HG02943 (cell line): ENCODE data around the gene LCT.
"Not testable (repeated sequence)": the region's sequence is repeated elsewhere in the genome, so short reads cannot be mapped to it uniquely, and the experiment has no call there.

Experiments
- ATAC-seq: cut with Tn5 transposase; IDR thresholded peaks from one replicate; pipeline ENCODE4 v1.9.1; 2021; ENCODE audit warnings: mild to moderate bottlenecking, low read depth, moderate library complexity; ENCODE audit not compliant: unreplicated experiment

The LCT gene

GRCh38 chr2:135798275-135798705 is 38.7 kb downstream of the LCT start:
- ATAC-seq, result no peak

GRCh38 chr2:135797497-135798274 is 39.3 kb downstream of the LCT start:
- ATAC-seq, result peak; percentile 78

GRCh38 chr2:135796606-135797005 is 40.4 kb downstream of the LCT start:
- ATAC-seq, result no peak

- ATAC-seq, result not testable (repeated sequence)
Measured at GRCh38 chr2:135795641-135796040, 41.3 kb downstream of the LCT start.

- ATAC-seq, result no peak
Measured at GRCh38 chr2:135792401-135793150, 44.4 kb downstream of the LCT start.

- ATAC-seq, result no peak
Measured at GRCh38 chr2:135791418-135792190, 45.4 kb downstream of the LCT start.

GRCh38 chr2:135790423-135790822 is 46.6 kb downstream of the LCT start:
- no peak for ATAC-seq

GRCh38 chr2:135786823-135787222 is 50.2 kb downstream of the LCT start:
- no peak for ATAC-seq

- no peak for ATAC-seq
Measured at GRCh38 chr2:135785032-135785431, 52.0 kb downstream of the LCT start.

GRCh38 chr2:135783439-135783838 is 53.5 kb downstream of the LCT start:
- ATAC-seq, result no peak

- no peak for ATAC-seq
Measured at GRCh38 chr2:135782231-135782630, 54.8 kb downstream of the LCT start.

- ATAC-seq, result no peak
Measured at GRCh38 chr2:135776367-135776766, 60.6 kb downstream of the LCT start.

- no peak for ATAC-seq
Measured at GRCh38 chr2:135775420-135775819, 61.6 kb downstream of the LCT start.

- no peak for ATAC-seq
Measured at GRCh38 chr2:135773917-135774316, 63.1 kb downstream of the LCT start.

GRCh38 chr2:135773319-135773718 is 63.7 kb downstream of the LCT start:
- ATAC-seq, result no peak

GRCh38 chr2:135768863-135769262 is 68.1 kb downstream of the LCT start:
- ATAC-seq, result no peak

- no peak for ATAC-seq
Measured at GRCh38 chr2:135762530-135762929, 74.5 kb downstream of the LCT start.

- no peak for ATAC-seq
Measured at GRCh38 chr2:135762022-135762421, 75.0 kb downstream of the LCT start.

- ATAC-seq, result no peak
Measured at GRCh38 chr2:135756692-135757091, 80.3 kb downstream of the LCT start.

- ATAC-seq, result no peak
Measured at GRCh38 chr2:135755573-135755972, 81.4 kb downstream of the LCT start.

- no peak for ATAC-seq
Measured at GRCh38 chr2:135745545-135745944, 91.4 kb downstream of the LCT start.
